Parathyroid adenoma (tissue), 2 donors: ENCODE measurements around the gene PKNOX2.

ENCODE experiments used
- H2AFZ ChIP-seq: fragments of 300-600 bp; sonication (generic); one replicate; pipeline ENCODE4 v1.7.0; 2017; ENCODE audit warnings: antibody characterized with exemption, mild to moderate bottlenecking
- H3K27ac ChIP-seq: fragments of 300-600 bp; sonication (generic); one replicate; pipeline ENCODE4 v1.7.0; 2017
- H3K27me3 ChIP-seq: fragments of 300-600 bp; sonication (generic); one replicate; pipeline ENCODE4 v1.7.0; 2017; ENCODE audit warnings: low read length; ENCODE audit not compliant: control insufficient read depth, insufficient read depth
- H3K36me3 ChIP-seq: fragments of 300-600 bp; sonication (generic); one replicate; pipeline ENCODE4 v1.7.0; 2017; ENCODE audit warnings: low read length; ENCODE audit not compliant: control insufficient read depth, insufficient read depth
- H3K4me1 ChIP-seq: fragments of 300-600 bp; sonication (generic); one replicate; pipeline ENCODE4 v1.7.0; 2017; ENCODE audit warnings: control low read depth
- H3K4me2 ChIP-seq: fragments of 300-600 bp; sonication (generic); one replicate; pipeline ENCODE4 v1.7.0; 2017; ENCODE audit warnings: low read length
- H3K4me3 ChIP-seq: fragments of 300-600 bp; sonication (generic); one replicate; pipeline ENCODE4 v1.7.0; 2017; ENCODE audit warnings: low read depth, low read length
- H3K79me2 ChIP-seq: fragments of 300-600 bp; sonication (generic); one replicate; pipeline ENCODE4 v1.7.0; 2017; ENCODE audit warnings: control low read depth
- H3K9ac ChIP-seq: fragments of 300-600 bp; sonication (generic); one replicate; pipeline ENCODE4 v1.7.0; 2017; ENCODE audit warnings: mild to moderate bottlenecking
- H3K9me3 ChIP-seq: fragments of 300-600 bp; sonication (generic); one replicate; pipeline ENCODE4 v1.7.0; 2017; ENCODE audit warnings: low read length; ENCODE audit not compliant: control insufficient read depth
- TF ChIP-seq, protein P1 (sequence below): fragments of 300-600 bp; sonication (generic); IDR thresholded peaks from one replicate; pipeline ENCODE4 v1.7.0; 2017; ENCODE audit warnings: antibody characterized with exemption, mild to moderate bottlenecking
- donor health status: primary hyperparathyroidism.

The PKNOX2 gene

DNA sequence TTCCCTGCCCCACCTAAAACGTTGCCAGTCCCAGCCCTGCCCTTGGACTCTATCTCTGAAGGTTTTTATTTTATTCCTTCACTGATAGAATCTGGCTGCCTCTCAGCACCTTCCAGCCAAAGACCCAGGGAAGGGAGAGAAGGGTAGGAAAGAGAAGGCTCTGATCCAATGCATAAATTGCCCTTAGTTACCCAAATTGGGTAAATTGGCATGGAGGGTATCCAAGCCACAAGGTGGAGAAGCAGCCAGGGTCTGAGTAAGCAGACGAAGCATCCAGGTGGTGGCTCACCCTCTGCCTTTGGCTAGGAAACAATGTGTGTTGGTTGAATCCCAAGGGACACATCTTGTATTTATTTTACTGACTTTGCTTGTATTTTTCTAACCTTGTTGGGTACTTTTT, 242.5 kb downstream of the PKNOX2 start:
- Histone ChIP-seq H3K27me3 (no peaks in the 10 kb centered on the region), H3K79me2 (no peaks in the 10 kb centered on the region), H3K4me3 (no peak overlapping the region), H3K9me3 (no peaks in the 10 kb centered on the region), H3K36me3 (no peaks in the 10 kb centered on the region), H2AFZ (no peak overlapping the region), H3K4me1 (no peaks in the 10 kb centered on the region), H3K4me2 (no peak overlapping the region), H3K27ac (no peak overlapping the region), H3K9ac (no peak overlapping the region)
- TF ChIP-seq, protein P1, sequence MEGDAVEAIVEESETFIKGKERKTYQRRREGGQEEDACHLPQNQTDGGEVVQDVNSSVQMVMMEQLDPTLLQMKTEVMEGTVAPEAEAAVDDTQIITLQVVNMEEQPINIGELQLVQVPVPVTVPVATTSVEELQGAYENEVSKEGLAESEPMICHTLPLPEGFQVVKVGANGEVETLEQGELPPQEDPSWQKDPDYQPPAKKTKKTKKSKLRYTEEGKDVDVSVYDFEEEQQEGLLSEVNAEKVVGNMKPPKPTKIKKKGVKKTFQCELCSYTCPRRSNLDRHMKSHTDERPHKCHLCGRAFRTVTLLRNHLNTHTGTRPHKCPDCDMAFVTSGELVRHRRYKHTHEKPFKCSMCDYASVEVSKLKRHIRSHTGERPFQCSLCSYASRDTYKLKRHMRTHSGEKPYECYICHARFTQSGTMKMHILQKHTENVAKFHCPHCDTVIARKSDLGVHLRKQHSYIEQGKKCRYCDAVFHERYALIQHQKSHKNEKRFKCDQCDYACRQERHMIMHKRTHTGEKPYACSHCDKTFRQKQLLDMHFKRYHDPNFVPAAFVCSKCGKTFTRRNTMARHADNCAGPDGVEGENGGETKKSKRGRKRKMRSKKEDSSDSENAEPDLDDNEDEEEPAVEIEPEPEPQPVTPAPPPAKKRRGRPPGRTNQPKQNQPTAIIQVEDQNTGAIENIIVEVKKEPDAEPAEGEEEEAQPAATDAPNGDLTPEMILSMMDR, result no peak

DNA sequence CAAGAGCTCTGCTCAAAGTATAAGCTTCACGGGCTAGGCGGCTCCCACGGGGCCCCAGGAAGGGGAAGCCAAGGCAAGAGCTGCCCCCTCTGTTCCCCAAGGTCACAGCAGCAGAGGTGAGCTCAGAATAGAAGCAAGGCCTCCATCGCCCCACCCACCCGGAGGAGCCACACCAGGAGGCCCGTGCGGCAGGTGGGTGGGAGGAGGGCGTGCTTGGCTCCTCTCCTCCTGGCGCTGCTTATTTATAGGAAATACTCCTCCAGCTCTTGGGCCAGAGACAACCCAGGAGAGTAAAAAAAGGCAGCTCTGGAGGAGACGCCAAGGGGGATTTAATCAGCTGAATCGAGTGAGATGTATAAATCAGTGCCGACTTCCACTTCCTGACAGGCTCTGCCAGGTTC, 243.8 kb downstream of the PKNOX2 start:
- H3K9me3 ChIP-seq, result no peaks in the 10 kb centered on the region
- H3K4me3 ChIP-seq, result no peak overlapping the region
- H3K27me3 ChIP-seq, result no peaks in the 10 kb centered on the region
- H3K36me3 ChIP-seq, result no peaks in the 10 kb centered on the region
- H3K4me2 ChIP-seq, result no peak overlapping the region
- H3K79me2 ChIP-seq, result no peaks in the 10 kb centered on the region
- TF ChIP-seq, protein P1, result no peak
- no peak overlapping the region for H2AFZ ChIP-seq
- no peaks in the 10 kb centered on the region for H3K4me1 ChIP-seq
- H3K27ac ChIP-seq, result no peak overlapping the region
- no peak overlapping the region for H3K9ac ChIP-seq

DNA sequence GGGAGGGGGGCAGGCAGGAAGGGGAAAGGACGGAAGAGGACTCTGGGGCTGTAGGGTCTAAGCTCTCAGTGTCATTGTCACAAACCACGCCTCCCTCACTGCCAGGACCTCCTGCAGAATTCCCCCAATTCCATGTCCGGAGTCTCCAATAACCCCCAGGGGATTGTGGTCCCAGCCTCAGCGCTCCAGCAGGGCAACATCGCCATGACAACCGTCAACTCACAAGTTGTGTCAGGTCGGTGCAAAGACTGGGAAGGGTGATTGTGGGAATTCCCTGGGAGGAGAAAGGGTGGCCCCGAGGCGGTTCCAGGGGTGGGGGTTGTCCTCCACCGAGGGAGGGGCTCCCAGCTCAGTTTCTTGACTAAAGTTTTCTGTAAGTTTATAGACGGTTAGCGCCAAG, 245.5 kb downstream of the PKNOX2 start:
- TF ChIP-seq, protein P1, result no peak
- no peak overlapping the region for H3K4me3 ChIP-seq
- H3K4me2 ChIP-seq, result no peak overlapping the region

DNA sequence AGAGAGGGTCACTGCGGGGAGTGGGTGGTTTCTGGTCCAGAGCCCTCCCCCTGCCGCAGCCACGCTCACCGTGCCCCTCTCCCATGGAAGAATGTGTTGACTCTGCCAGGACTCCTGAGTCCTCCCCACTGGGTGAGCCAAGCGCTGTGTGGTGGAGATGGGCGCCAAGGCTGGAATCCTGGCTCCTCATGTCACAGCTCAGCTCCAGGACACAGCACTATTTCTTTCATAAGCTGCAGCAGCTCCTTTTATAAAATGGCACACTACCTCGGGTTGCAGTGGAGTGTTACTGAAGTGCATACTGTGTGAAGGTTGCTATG, 247.6 kb downstream of the PKNOX2 start:
- TF ChIP-seq, protein P1, result no peak
- Histone ChIP-seq H3K4me1 (no peaks in the 10 kb centered on the region), H3K9ac (no peak overlapping the region), H2AFZ (no peak overlapping the region), H3K27ac (no peak overlapping the region), H3K27me3 (no peaks in the 10 kb centered on the region), H3K4me3 (no peak overlapping the region), H3K79me2 (no peaks in the 10 kb centered on the region), H3K36me3 (no peaks in the 10 kb centered on the region), H3K4me2 (no peak overlapping the region), H3K9me3 (no peaks in the 10 kb centered on the region)

More for the DNA sequence above, 245.5 kb downstream of the PKNOX2 start:
- H3K9ac ChIP-seq, result no peak overlapping the region
- H3K27ac ChIP-seq, result no peak overlapping the region
- H3K36me3 ChIP-seq, result no peaks in the 10 kb centered on the region
- no peaks in the 10 kb centered on the region for H3K79me2 ChIP-seq
- no peaks in the 10 kb centered on the region for H3K9me3 ChIP-seq
- no peak overlapping the region for H2AFZ ChIP-seq
- no peaks in the 10 kb centered on the region for H3K27me3 ChIP-seq
- no peaks in the 10 kb centered on the region for H3K4me1 ChIP-seq

DNA sequence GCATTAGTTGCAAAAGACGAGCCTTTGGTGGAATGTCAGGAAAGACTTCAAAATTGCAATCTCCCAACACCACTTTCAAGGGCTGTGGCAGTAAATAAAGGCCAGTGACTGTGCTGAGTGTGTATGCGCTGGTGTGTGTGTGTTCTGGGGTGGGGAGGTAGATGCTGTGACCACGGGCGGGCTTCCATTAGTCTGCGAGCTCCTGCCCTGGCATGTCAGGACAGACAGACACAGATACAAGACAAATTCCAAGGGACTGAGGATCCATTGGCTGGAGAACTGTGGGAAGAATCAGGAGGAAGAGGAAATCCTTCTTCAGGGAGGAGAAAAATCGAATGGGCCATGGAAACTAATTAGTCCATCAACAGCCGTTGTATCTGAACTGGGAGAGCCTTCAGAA, 248.0 kb downstream of the PKNOX2 start:
- H3K4me3 ChIP-seq, result no peak overlapping the region
- TF ChIP-seq, protein P1, result no peak
- no peak overlapping the region for H2AFZ ChIP-seq

More for the DNA sequence above, 248.0 kb downstream of the PKNOX2 start:
- no peak overlapping the region for H3K27ac ChIP-seq
- H3K9me3 ChIP-seq, result no peaks in the 10 kb centered on the region
- H3K79me2 ChIP-seq, result no peaks in the 10 kb centered on the region
- H3K27me3 ChIP-seq, result no peaks in the 10 kb centered on the region
- no peaks in the 10 kb centered on the region for H3K4me1 ChIP-seq
- H3K36me3 ChIP-seq, result no peaks in the 10 kb centered on the region
- H3K9ac ChIP-seq, result no peak overlapping the region
- no peak overlapping the region for H3K4me2 ChIP-seq
